NOMO-1 treated with DMSO at 0.1 percent for 48 hours (cell line): Measurements from ENCODE around the gene PTTG1IP.

Source experiments
- DNase-seq: peaks from one replicate; lab custom pipeline; 2025; ENCODE audit not compliant: unreplicated experiment; lab: John Stamatoyannopoulos, UW

PTTG1IP gene

DNA sequence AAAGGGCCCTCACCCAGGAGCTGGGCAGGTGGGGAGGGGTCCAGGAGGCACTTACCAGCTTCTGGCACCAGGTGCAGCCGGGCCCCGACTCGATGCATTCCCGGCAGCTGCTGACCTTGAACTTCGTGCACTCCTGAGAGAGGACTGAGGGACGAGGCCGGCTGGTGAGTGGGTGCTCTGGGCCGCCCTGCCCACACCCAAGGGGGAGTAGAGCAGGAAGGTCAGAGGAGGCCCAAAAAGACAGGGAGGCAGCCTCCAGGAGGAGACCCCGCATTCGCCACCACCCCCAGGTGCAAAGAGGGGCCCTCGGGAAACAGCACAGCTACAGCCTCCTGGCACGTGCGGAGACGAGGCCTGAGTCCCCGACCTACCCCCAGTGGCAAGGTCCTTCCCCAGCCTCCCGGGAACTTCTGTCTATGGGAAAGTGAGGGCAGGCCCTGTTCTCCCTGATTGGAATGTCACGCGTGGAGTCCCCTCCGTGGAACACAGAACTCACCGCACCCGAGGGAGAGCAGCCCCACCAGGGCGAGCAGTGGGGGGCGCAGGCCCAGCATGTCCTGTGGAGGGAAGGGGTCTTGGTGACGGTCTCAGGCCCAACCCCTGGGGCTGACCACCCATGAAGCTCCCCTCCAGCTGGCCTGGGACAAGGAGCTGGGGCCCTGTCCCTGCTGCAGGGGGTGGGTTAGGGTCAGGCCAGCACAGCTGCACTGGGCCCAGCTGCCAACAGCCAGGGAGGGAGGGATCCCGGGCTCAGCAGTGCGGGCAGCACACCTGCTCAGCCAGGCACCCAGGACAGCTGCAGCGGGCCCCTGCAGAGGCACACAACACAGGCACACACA lies 37.0 kb upstream of the PTTG1IP start:
- no peak for DNase-seq

DNA sequence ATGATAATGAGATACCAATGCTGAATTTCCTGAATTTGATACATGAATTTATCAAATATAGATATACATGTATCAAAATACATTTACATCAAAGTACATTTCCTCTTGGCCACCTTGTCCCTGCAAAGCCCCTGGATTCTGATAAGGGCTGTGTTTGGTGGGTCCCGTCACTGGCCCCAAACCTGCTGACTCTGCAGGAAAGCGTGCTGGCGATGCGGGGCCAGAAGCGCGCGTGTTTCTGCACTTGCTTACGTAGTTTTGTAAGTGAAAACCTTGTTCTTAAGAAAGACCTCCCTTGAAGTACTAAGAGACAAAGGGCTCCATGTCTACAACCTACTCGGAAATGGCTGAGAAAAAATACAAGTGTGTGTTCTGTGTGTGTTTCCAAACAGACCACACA lies 36.2 kb upstream of the PTTG1IP start:
- DNase-seq = no peak

DNA sequence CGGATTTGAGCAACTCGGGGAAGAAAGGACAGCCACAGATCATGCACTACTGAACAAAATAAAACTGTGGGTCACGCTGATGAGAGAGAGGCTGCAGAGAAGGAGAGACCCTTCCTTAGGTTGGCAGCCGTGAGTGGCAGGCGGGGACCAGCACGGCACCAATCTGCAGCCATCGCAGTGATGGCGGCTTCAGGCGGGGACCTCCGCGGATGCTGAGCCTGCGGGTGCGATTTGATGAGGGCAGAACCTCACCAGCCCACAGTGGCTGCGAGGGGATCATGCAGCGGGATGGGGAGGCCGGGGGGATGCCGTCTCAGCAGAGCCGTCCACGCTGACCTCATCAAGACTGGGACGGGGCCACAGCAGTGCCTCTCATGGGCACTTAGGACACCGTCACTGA lies 35.4 kb upstream of the PTTG1IP start:
- DNase-seq = no peak

DNA sequence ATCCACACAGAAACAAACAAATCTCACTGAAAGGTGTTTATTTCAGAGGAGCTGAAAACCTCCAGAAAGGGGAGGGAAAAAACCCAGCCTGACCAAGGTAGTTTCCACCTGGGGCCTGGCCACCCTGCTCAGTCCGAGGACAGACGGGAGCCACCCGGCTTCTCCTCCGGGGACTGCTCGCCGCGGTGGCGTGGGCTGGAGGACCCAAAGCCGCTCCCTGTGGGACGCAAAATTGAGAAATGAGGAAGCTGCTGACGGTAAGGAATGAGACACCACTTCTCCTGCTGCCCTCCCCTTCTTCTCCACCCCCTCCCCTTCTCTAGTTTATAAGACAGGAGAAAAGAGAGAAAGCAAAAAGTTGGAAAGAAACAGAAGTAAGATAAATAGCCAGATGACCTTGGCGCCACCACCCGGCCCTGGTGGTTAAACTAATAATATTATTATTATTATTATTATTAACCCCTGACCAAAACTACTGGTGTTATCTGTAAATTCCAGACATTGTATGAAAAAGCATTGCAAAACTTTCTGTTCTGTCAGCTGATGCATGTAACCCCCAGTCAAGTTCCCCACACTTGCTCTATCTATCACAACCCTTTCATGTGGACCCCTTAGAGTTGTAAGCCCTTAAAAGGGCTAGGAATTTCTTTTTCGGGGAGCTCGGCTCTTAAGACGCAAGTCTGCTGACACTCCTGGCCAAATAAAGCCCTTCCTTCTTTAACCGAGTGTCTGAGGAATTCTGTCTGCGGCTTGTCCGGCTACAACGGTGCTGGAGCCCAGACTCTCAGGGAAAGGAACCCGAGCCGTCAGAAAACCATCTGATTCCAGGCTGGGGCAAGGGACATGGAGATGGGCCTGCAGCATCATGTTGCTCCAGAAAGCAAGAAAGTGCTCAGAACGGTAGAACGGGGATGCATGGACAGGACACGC lies 34.7 kb upstream of the PTTG1IP start:
- peak; percentile 42 for DNase-seq

DNA sequence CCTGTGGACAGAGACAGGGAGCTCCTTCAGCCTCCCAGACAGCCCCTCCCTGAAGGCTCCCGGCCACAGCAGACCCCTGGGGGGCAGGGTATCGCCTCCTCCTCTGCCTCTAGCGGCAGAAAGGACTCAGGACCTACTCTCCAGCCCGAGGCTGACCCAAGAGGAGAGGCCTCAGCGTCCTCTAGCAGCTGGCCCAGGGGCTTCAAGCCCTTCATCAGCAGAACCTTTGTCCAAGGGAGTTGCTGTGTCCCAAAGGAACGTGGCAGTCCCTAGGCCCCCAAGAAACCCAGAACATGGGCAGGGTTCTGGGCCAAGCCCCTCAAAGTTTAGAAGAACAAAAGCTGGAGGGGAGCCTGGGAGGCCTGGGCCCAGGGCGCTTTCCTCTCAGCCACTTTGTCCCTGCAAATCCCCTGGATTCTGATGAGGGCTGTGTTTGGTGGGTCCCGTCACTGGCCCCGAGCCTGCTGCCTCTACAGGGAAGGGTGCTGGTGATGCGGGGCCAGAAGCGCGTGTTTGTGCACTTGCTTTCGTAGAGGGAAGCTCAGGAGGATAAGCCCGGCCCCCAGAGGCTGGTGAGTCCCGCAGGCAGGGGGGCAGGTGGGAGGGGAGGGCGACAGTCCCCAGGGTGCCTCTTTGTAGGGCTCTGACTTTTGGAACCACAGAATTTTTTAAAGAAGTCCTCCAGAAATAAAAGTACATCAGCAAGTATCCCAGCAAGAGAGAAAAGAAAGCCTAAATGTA lies 33.9 kb upstream of the PTTG1IP start:
- no peak for DNase-seq

DNA sequence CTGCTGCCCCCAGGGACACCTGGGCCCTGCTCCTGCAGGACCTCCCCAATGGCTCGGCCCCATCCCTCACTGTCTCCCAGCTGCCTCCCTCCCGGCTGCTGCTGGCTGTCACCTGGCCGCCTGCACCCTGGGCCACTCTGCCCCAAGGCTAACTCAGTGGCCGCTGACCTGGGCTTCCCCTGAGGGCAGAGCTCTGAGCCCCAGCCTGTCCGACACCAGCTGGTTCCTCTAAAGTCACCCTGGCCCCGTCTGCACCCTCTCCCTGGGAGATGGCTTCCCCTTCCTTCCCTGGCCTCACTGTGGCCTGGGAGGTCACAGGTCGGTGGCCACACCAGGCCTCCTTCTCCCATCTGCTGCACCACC lies 32.2 kb upstream of the PTTG1IP start:
- no peak for DNase-seq

DNA sequence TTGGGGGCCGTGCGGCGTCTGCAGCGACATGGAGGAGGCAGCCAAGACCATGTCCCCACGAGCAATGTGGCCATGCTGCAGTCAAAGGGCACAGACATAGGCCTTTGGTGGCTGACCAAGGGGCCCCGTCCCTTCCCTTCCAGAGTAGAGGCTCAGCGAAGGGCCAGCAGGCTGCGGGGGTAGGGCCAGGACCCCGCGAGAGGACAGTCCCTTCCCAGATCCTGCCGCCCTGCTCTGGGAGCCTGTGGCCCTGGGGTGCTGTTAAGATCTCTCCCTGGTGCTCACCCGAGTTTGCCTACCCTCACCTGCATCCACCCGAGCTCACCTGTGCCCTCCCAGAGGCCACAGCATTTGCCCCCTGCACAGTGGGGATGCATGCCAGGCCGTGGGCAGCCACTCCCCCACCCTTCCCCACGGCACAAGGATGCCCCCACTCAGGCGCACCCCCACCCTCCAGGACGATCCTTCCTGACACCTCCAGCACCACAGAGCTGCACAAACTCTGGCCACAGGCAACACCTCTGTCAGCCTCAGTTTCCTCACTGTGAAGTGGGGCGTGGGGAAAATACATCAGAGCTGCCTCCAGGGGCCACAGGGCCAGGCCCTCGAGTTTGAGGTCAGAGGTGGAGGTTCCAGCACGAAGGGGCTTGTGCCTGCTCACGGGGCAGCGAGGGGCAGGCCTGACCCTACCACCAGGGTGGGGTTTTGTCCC lies 31.7 kb upstream of the PTTG1IP start:
- no peak for DNase-seq

DNA sequence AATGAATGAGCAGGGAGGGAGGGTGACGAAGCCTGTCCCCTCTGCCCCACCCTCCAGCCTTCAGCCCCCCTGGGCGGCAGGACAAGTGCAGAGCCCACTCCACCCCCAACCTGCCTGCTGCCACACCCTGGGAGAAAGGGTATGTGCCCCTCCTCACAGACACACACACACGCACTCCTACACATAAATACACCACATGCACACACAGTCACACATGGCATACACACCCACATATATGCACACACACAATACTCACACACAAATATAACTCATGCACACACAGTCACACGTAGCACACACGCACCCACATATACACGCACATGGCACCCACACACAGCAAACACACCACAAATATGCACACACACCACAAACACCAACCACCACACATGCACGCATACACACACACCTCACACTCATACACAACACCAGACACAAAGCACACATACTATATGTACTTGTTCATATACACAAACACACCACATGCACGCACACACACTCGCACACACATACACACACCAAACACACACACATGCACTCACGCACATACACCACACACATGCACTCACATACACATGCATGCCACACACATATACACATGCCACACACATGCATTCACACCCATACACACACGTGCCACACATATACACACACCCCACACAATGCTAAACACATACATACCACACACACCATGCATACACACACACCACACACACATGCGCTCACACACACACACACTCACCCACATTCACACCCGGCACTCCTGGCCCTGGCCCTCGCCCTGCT lies 30.8 kb upstream of the PTTG1IP start:
- DNase-seq = no peak

DNA sequence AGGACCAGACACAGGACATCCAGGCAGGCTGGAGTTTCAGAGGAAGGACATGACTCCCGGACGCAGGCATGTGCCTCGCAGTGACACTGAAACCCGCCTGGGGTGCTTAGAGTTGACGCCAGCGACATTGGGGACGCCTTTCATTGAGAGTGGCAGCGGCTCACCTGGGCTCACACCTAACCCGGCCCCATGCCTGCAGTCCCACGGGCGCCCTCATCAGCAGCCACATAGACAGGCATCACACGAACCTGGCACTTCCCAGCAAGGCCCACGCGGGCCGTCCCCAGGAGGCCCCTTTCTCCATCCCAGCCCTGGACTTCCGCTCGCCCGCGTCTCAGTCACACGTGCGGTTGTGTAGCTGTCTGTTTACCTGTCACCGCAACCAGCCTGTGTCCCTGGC lies 30.2 kb upstream of the PTTG1IP start:
- no peak for DNase-seq

DNA sequence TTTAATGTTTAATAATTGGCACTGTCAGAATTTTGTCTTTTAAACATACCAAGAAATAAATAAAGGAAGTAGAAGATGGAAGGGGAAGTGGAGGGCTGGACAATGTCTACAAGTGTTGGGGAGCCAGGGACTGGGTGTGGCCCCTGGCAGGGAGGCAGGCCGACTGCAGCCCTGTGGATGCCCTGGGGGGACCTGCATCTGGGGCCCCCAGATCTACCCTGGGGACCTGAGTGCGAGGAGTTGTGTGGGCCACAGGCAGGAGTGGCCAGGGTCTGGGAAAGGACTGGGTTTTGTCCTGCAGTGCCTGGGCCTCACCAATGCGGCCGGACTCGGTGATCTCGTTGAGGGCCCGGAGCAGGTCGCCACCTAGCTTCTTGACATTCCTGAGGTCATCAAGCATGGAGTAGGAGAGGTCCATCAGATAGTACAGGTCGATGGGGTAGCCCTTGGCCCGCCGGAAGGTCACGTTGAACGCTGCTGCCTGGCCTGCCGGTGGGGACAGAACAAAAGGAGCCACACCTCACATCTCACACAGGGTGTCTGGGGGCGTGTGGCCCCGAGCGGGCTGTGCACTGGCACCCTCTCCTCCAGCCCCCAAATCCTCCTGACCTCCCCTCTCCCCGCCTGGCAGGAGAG lies 29.7 kb upstream of the PTTG1IP start:
- DNase-seq = no peak

DNA sequence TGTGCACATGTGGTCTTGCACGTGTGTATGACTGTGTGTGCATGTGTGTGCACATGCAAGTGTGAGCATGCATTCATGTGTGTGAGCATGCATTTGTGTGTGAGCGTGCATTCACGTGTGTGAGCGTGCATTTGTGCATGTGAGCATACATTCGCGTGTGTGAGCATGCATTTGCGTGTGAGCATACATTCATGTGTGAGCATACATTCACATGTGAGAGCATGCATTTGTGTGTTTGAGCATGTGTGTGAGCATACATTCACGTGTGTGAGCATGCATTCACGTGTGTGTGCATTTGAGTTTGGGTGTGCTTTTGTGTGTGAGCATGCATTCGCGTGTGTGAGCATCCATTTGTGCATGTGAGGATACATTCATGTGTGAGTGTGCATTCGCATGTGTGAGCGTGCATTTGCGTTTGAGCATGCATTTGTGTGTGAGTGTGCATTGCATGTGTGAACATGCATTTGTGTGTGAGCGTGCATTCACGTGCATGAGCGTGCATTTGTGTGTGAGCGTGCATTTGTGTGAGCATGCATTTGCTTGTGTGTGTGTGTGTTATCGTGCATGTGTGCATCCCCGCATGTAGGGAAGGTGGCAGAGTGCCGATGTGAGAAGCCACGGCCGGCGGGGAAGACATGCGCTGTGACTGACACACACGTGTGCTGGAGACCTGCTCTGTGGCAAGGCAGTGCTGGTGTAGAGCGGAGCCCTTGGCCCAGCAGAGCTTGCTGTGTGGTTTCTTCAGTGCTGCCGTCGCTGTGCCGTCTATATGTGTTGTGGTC lies 29.0 kb upstream of the PTTG1IP start:
- no peak for DNase-seq

DNA sequence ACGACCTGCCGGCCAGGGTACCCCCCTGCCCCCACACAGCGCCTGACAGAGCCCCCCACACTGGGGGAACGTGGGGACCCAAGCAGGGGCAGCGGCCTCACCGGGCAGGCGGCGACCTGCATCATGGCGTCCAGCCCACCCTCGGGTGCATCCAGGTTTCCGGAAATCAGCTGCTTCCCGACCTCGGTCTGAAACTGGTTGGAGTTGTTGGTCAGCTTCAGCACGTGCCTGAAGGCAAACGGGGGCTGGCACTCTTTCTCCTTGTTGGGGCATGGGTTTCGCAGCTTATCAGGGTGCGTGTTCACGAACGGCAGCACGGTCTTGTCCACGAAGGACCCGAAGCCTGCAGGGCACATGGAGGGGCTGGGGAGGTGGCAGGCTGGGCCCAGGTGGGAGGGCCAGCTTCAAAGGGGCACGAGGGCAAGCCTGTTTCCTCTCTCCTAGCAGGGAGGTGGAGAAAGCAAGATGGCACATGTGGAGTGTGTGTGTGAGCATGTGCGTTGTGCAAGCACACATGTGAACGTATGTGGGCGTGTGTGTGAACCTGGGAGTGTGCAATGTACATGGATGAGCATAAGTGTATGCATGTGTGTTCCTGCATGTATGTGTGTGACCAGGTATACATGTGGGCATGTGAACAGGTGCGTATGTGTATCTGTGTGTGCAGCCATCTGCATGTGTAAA lies 28.0 kb upstream of the PTTG1IP start:
- no peak for DNase-seq

DNA sequence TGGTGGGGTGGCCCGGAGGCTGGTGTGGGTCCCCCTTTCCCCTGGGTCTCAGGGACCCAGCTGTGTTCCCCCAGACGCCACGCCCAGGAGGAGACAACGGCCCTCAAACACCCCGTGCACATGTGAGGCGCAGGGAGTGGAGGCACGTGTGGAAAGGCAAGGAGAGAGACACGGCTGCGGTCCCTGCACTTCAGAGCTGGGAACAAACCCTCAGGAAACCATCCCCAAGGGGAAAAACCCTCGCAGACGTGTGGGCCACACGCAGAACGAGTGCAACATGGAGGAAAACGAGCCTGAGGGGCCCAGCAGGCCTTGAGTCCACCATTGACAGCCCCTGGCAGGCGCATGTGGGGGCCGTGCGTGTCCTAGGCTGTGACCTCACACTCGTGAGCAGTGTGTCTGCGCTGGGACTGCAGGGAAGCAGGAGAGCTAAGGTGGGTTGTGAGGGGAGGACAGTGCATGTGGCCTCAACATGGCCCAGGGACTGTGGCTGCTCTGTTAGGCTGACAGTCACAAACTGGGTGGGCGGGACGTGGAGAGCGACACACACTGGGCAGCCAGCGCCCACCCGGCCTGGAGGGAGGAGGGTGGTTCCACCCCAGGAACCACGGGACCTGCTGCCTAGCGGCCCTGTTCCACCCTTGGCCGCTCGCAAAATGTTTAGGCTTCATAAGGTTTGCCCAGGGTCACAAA lies 27.2 kb upstream of the PTTG1IP start:
- DNase-seq = no peak

DNA sequence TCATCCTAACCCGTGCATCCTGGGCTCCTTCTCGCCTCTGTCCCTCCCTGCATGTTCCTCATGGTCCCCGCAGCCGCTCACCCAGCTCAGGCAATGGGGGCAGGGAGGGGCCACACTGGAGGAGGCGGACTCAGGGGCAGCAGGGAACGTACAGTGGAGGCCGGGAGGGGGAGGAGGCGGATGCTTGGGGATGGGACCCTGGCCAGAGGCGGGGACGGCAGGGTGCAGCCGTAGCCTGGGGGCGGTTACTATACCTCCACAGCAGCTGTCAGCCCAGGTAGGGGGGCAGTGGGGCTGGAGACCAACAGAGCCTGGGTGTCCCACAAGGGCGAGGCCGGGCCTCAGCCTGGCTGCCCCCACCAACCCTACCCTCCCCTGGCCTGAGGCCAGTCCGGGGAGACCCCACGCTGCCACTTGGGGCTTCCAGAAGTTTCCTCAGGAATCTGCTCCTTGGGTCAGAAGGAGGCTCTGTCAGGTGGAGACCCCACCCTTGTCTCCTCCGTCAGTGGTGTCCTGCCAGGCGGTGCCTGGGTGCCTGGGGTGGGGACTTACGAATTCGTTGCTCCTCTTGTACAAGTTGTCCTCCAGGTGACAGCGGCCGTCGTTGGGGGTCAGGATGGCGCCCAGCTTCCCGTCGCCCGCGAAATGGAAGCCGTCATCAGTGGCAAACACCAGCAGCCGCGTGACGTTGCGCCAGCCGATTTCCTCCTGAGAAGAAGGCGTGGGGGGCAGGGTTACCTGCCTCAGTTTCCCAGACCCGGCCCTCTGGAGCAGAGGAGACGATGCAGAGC lies 26.5 kb upstream of the PTTG1IP start:
- no peak for DNase-seq

DNA sequence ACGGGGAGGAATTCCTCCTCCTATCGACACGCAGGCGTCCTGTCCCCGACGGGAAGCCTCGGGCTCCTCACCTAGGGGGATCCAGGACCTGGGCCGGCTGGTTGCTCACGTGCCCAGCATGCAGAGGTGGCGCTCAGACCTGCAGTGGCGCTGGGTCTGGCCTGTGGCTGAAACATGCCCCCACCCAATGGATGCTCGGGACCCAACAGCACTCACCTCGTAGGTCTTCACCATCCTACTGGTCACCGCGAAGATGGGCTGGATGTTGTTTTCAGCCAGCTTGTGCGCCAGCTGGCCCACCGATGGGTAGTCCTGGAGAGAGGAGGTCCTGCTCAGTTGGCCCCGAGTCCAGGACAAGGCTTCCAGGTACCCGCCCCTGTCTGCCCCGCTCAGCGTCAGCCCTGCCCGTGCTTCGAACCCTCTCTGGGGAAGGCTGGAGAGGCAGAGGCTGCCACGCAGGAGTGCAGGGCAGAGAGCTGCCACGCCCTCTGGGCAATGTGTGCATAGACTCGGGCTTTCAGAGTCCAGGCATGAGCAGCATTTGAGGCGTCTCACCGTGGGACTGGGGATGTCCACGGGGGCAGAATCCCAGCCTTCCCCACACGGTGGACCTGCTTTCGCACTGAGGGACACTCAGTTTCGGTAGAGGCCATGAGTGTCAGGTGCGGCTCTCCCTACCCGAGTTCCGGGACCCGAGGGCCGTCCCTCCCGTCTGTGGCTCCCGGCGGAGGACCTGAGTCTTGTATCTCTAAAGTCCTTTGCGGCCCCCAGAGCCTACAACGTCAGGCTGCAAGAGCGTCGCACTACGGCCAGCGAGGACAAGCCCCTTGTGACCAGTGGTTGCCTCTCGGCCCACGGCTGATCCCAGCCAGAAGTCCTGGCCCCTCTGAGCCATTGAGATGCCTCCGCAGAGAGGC lies 25.6 kb upstream of the PTTG1IP start:
- DNase-seq = no peak

DNA sequence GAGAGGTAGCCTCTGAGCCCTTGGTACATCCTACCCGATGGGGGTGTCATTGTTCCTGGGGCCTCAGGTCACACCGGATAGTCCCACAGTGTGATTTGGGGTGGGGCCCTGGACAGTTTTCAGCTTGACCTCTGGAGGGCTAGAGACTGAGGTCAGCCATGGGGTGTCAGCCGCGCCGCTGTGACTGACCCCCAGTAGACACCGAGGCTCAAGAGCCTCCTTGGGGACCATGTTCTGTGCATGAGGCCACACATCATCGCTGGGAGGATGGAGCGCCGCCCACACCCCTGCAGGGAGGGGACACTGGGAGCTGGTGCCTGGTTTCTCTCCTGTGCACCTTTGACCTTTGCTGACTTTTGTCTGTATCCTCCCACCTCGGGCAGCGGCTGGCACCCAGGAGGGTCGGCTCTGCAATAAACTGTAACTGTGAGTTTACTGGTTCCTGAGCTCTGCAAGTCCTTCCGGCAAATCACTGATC lies 24.6 kb upstream of the PTTG1IP start:
- no peak for DNase-seq
